Measurements from ENCODE around the gene STK40. TPM values are rescaled to one million over a fixed set of nuclear protein-coding genes. Genes with fewer than 3 reads are reported as not detected.

The STK40 gene
- total and polyA plus RNA-seq, 9 of the 15 experiments (the other 6 are each of a cell fraction or from before 2014, with no cell fraction given), result 0.69 to 94.3 (median 39.1) TPM

GRCh38 chr1:36372617-36373016 lies 13.1 kb downstream of the STK40 start (continued):
- no peak for TF ChIP-seq ATF2 (CRISPR knock-in tag; IDR thresholded peaks at IDR 0.05)
- TF ChIP-seq POLR2AphosphoS5 (IDR thresholded peaks at IDR 0.05; ENCODE audit: control insufficient read depth, insufficient read depth, low read depth, low read length), result peak; percentile 35; the same call in 1 of the 2 replicates
- TF ChIP-seq HDGF (IDR thresholded peaks at IDR 0.05), result no peak
- no peak for TF ChIP-seq SMAD2 (IDR thresholded peaks at IDR 0.05; ENCODE audit: low read depth, low read length)
- TF ChIP-seq, protein P1, sequence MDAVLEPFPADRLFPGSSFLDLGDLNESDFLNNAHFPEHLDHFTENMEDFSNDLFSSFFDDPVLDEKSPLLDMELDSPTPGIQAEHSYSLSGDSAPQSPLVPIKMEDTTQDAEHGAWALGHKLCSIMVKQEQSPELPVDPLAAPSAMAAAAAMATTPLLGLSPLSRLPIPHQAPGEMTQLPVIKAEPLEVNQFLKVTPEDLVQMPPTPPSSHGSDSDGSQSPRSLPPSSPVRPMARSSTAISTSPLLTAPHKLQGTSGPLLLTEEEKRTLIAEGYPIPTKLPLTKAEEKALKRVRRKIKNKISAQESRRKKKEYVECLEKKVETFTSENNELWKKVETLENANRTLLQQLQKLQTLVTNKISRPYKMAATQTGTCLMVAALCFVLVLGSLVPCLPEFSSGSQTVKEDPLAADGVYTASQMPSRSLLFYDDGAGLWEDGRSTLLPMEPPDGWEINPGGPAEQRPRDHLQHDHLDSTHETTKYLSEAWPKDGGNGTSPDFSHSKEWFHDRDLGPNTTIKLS (IDR thresholded peaks at IDR 0.05; ENCODE audit: borderline replicate concordance, low read depth), result no peak; the same call in 1 of the 2 replicates
- no peak for TF ChIP-seq ARID3B (CRISPR knock-in tag; IDR thresholded peaks at IDR 0.05; ENCODE audit: borderline replicate concordance)
- no peak for TF ChIP-seq ZNF311 (CRISPR knock-in tag; IDR thresholded peaks at IDR 0.05)
- no peak for TF ChIP-seq U2AF1 (optimal IDR thresholded peaks at IDR 0.05; ENCODE audit: low read depth, low read length)
- peak; percentile 24 for TF ChIP-seq CBFA2T3 (IDR thresholded peaks at IDR 0.05)
- TF ChIP-seq CC2D1A (IDR thresholded peaks at IDR 0.05), result no peak
- no peak for TF ChIP-seq MCM2 (IDR thresholded peaks at IDR 0.05; ENCODE audit: low read depth)
- no peak for TF ChIP-seq FIP1L1 (IDR thresholded peaks at IDR 0.05; ENCODE audit: low read depth, low read length, poor library complexity, severe bottlenecking)
- no peak for TF ChIP-seq E2F3 (CRISPR knock-in tag; IDR thresholded peaks at IDR 0.05)
- TF ChIP-seq ZBTB12 (CRISPR knock-in tag; IDR thresholded peaks at IDR 0.05), result no peak
- no peak for TF ChIP-seq NEUROD1 (IDR thresholded peaks at IDR 0.05; ENCODE audit: borderline replicate concordance, low read depth, low read length, partially characterized antibody)
- TF ChIP-seq, protein P2, sequence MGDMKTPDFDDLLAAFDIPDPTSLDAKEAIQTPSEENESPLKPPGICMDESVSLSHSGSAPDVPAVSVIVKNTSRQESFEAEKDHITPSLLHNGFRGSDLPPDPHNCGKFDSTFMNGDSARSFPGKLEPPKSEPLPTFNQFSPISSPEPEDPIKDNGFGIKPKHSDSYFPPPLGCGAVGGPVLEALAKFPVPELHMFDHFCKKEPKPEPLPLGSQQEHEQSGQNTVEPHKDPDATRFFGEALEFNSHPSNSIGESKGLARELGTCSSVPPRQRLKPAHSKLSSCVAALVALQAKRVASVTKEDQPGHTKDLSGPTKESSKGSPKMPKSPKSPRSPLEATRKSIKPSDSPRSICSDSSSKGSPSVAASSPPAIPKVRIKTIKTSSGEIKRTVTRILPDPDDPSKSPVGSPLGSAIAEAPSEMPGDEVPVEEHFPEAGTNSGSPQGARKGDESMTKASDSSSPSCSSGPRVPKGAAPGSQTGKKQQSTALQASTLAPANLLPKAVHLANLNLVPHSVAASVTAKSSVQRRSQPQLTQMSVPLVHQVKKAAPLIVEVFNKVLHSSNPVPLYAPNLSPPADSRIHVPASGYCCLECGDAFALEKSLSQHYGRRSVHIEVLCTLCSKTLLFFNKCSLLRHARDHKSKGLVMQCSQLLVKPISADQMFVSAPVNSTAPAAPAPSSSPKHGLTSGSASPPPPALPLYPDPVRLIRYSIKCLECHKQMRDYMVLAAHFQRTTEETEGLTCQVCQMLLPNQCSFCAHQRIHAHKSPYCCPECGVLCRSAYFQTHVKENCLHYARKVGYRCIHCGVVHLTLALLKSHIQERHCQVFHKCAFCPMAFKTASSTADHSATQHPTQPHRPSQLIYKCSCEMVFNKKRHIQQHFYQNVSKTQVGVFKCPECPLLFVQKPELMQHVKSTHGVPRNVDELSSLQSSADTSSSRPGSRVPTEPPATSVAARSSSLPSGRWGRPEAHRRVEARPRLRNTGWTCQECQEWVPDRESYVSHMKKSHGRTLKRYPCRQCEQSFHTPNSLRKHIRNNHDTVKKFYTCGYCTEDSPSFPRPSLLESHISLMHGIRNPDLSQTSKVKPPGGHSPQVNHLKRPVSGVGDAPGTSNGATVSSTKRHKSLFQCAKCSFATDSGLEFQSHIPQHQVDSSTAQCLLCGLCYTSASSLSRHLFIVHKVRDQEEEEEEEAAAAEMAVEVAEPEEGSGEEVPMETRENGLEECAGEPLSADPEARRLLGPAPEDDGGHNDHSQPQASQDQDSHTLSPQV (IDR thresholded peaks at IDR 0.05), result peak; percentile 88
- no peak for TF ChIP-seq PHF21A (IDR thresholded peaks at IDR 0.05; ENCODE audit: borderline replicate concordance, low read depth)
- TF ChIP-seq ZNF644 (tag; IDR thresholded peaks at IDR 0.05; ENCODE audit: low read depth), result no peak
- TF ChIP-seq MYNN (IDR thresholded peaks at IDR 0.05), result 0 out of 2 replicates have a peak, but pooled peaks have one; percentile 51
- no peak for TF ChIP-seq MYNN (CRISPR knock-in tag; IDR thresholded peaks at IDR 0.05)
